HG02943 (cell line): Measurements from ENCODE around the gene P2RX4.
"Not testable (repeated sequence)": the region's sequence is repeated elsewhere in the genome, so short reads cannot be mapped to it uniquely, and the experiment has no call there.

Experiments used
- ATAC-seq: cut with Tn5 transposase; IDR thresholded peaks from one replicate; pipeline ENCODE4 v1.9.1; 2021; ENCODE audit warnings: mild to moderate bottlenecking, low read depth, moderate library complexity; ENCODE audit not compliant: unreplicated experiment

Gene P2RX4

GRCh38 chr12:121239351-121240061 is 29.6 kb downstream of the P2RX4 start:
- ATAC-seq: no peak

GRCh38 chr12:121240062-121240420 is 30.1 kb downstream of the P2RX4 start:
- no peak for ATAC-seq

GRCh38 chr12:121240484-121241101 is 30.7 kb downstream of the P2RX4 start:
- no peak for ATAC-seq

DNA sequence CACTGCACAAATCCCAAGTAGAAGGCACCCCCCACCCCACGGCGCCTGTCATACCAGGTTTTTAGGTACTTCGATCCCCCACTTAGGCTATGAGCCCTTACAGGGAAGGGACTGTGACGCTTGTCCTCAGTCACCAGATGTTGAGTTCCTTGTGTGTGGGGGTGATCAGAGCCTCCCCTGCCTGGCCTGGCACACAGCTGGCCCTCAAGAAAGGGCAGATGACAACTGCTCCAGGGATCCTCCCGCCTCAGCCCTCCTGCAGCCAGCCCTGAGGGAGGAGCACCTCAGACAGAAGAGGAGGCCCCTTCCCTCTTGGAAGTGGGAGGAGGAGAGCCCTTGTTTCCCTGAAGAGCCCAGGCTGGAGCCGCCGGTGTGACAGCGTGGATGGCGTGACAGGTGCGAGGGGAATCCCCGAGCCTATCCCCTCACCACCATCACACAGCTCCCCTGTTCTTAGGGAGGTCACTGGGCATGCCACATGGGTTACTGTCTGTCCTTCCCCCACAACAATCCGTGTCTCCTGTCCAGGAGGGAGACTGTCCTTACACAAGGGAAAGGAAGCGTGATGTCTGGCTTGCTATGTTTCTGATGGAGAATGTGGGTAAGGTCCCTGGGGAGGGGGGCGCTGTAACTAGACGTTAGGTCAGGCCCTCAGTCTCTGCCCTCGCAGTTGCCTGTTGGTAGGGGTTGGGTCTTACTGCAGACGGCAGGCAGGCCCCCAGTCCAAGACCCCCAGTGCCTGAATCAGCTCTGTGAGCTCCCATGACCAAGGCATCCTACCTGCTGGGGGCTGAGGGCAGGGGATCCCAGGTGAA is 31.4 kb downstream of the P2RX4 start:
- ATAC-seq: no peak

- ATAC-seq: no peak
These were observed 35.1 kb downstream of the P2RX4 start for GRCh38 chr12:121245031-121245430.

DNA sequence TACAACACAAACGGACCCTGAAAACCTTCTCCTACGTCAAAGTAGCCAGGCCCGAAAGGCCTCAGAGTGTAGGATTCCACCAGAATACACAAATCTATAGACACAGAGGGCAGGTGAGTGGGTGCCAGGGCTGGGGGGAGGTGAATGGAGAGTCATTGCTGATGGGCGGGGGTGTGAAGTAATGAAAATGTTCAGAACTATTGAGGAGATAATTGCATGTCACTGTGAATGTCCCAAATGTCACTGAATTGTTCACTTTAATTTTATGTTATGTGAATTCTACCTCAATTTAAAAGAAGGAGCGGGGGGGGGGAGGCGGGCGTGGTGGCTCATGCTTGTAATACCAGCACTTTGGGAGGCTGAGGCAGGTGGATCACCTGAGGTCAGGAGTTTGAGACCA is 36.0 kb downstream of the P2RX4 start:
- ATAC-seq: no peak

GRCh38 chr12:121246893-121247557 is 37.1 kb downstream of the P2RX4 start:
- ATAC-seq: no peak

GRCh38 chr12:121248622-121249021 is 38.7 kb downstream of the P2RX4 start:
- ATAC-seq: peak; percentile 68

DNA sequence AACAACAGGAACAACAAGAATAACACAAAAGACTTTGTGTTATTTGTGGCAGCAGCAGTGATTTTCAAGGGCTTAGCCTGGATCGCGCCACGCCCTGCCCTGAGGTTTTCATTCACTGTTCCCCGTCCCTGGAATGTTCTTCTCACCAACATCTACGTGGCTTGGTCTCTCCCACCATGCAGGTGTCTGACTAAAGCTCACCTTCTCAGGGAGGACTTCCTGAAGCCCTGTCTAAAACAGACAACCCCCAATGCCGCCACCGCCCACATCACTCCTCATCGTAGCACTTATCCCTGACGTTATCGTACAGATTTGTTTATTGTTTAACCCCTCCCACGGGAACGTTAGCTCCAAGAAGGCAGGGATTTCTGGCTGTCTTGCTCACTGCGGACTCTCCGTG is 40.4 kb downstream of the P2RX4 start:
- no peak for ATAC-seq

- ATAC-seq: no peak
These were observed 41.9 kb downstream of the P2RX4 start for GRCh38 chr12:121251838-121252237.

GRCh38 chr12:121252712-121253345 is 42.9 kb downstream of the P2RX4 start:
- no peak for ATAC-seq

- no peak for ATAC-seq
These were observed 43.9 kb downstream of the P2RX4 start for GRCh38 chr12:121253638-121254335.

DNA sequence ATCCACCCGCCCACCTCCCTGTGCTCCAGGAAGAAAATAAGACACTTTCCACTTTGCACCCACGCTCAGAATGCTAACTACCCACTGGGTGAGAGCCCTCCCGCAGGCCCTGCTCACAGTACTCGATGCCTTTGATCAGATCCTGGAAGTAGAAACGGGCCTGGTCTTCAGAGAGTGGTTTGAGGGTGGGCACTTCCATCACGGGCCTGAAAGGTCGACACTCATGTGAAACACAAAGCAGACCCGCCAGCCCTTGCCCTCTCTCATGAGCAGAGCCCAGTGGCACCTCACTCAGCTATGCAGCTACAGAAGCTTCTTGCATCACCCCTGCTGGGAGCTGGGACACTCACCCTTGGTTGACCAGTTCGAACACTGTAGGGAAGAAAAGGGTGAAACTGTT is 45.5 kb downstream of the P2RX4 start:
- no peak for ATAC-seq

DNA sequence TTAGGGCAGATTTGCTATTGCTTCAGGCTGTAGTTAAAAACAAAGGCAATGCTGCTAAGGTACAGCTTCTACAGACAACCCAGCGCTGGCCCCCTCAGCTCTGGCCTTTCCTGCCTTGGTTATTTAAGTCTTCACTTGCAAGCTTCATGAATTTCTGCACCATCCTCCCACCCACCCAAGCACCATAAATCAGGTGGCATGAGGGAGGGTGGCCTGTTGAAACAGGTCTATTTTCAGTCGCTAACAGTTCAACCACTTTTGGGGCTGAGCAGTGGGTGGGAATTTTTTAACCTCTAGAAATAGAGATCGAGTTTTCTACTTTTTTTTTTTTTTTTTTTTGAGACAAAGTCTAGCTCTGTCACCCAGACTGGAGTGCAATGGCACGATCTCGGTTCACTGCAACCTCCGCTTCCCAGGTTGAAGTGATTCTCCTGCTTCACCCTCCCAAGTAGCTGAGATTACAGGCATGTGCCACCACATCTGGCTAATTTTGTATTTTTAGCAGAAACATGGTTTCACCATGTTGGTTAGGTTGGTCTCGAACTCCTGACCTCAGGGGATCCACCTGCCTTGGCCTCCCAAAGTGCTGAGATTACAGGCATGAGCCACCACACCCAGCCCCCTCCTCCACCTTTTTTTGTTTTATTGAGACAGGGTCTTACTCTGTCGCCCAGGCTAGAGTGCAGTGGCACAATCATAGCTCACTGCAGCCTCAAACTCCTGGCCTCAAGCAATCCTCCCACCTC is 47.9 kb downstream of the P2RX4 start:
- ATAC-seq: not testable (repeated sequence)

DNA sequence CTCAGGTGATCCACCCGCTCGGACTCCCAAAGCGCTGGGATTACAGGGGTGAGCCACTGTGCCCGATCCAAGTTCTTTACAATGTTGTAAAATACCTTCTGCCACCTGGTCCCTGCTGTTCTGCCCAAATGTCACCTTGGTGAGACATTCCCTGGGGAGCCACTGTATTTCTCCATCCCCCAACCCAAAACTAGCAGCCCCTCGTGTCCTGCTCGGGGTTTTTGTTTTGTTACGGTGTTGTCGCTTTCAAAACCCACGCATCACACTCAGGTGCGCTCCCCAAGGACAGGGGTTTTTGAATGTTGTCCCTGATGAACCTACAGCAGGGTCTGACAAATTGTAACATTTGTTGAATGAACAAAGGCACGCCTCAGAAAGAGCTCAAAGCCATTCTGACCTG is 49.1 kb downstream of the P2RX4 start:
- no peak for ATAC-seq

DNA sequence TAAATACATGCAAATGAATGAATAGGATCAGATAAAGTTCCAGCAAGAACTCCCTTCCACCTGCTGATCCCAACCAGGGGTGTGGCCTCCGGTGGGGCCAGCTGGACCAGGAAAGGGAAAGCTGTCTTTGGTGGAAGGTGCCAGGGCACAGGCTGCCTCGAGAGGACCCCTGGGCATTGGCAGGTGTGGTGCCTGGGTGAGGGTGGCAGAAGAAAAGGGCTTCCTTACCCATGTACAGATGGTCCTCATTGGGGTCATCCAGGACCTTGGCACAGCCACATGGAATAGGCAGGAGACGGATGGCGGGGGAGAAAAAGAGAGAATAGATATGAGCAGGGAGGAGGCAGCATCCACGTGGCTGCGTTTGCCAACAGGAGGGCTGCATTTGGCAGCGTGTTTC is 50.2 kb downstream of the P2RX4 start:
- ATAC-seq: no peak

DNA sequence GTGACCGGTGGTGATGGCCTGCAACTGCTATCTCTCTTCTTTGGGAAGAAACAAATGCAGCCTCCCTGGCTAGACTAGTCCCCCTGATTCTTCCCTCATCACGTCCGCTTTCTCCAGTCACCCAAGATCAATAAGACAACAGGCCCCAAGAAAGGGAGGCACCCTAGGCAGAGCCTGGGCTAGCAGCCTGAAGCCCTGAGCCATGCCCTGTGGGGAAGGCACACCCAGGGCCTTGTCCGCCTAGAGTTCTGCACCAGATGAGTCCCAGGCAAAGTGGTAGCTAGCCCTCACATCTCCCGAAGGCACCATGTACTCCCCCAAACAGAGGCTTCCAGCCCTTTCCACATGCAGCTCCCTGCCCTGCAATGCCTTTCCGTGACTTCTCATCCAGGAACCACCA is 51.5 kb downstream of the P2RX4 start:
- ATAC-seq: no peak

GRCh38 chr12:121263206-121263935 is 53.4 kb downstream of the P2RX4 start:
- ATAC-seq: no peak

DNA sequence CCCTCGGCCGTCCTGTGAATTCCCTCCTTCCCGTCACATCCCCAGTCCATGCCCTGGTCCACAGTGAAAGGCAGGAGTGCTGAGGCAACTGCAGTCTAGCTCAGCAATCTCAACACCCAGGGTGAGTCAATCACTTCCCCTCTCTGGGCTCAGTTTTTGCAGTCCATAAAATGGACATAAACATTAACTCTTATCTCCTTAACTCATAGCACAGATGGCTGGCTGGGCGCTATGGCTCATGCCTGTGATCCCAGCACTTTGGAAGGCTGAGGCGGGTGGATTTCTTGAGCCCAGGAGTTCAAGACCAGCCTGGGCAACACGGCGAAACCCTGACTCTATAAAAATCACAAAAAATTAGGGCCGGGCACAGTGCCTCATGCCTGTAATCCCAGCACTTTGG is 54.2 kb downstream of the P2RX4 start:
- ATAC-seq: no peak
